NCI-H524 (cell line): ENCODE results near the gene DMD.

Experiments used
- DNase-seq, 2 experiments: peaks; one replicate each; lab custom pipeline; 2025; lab: John Stamatoyannopoulos, UW

The DMD gene

GRCh38 chrX:33041141-33041540 is 170.2 kb downstream of the DMD start:
- DNase-seq: no peak

- DNase-seq: no peak
These were observed 178.6 kb downstream of the DMD start for GRCh38 chrX:33032700-33033099.

GRCh38 chrX:33014949-33015348 is 196.4 kb downstream of the DMD start:
- DNase-seq: no peak

- DNase-seq: no peak
These were observed 197.3 kb downstream of the DMD start for GRCh38 chrX:33014086-33014485.

GRCh38 chrX:33001107-33001506 is 210.2 kb downstream of the DMD start:
- DNase-seq: no peak

GRCh38 chrX:32998776-32999175 is 212.6 kb downstream of the DMD start:
- no peak for DNase-seq

GRCh38 chrX:32995427-32995826 is 215.9 kb downstream of the DMD start:
- DNase-seq: no peak

GRCh38 chrX:32987142-32987541 is 224.2 kb downstream of the DMD start:
- no peak for DNase-seq

GRCh38 chrX:32985544-32985943 is 225.8 kb downstream of the DMD start:
- DNase-seq: no peak

GRCh38 chrX:32966821-32967355 is 244.5 kb downstream of the DMD start:
- DNase-seq: no peak

GRCh38 chrX:32954125-32954524 is 257.2 kb downstream of the DMD start:
- DNase-seq: no peak

GRCh38 chrX:32948130-32948529 is 263.2 kb downstream of the DMD start:
- no peak for DNase-seq

GRCh38 chrX:32937043-32937442 is 274.3 kb downstream of the DMD start:
- no peak for DNase-seq

GRCh38 chrX:32933548-32933947 is 277.8 kb downstream of the DMD start:
- no peak for DNase-seq

- no peak for DNase-seq
These were observed 282.3 kb downstream of the DMD start for GRCh38 chrX:32929040-32929439.

GRCh38 chrX:32896088-32896487 is 315.3 kb downstream of the DMD start:
- no peak for DNase-seq

GRCh38 chrX:32894679-32895078 is 316.7 kb downstream of the DMD start:
- no peak for DNase-seq

GRCh38 chrX:32893751-32894150 is 317.6 kb downstream of the DMD start:
- DNase-seq: no peak

GRCh38 chrX:32877592-32877991 is 333.8 kb downstream of the DMD start:
- DNase-seq: no peak

GRCh38 chrX:32874839-32875238 is 336.5 kb downstream of the DMD start:
- DNase-seq: no peak

GRCh38 chrX:32873786-32874185 is 337.6 kb downstream of the DMD start:
- DNase-seq: no peak

- no peak for DNase-seq
These were observed 339.7 kb downstream of the DMD start for GRCh38 chrX:32871636-32872035.

- no peak for DNase-seq
These were observed 342.8 kb downstream of the DMD start for GRCh38 chrX:32868524-32868895.

GRCh38 chrX:32867781-32868523 is 343.4 kb downstream of the DMD start:
- DNase-seq: no peak
